ENCODE results near the gene MARCHF9.

The MARCHF9 gene

DNA sequence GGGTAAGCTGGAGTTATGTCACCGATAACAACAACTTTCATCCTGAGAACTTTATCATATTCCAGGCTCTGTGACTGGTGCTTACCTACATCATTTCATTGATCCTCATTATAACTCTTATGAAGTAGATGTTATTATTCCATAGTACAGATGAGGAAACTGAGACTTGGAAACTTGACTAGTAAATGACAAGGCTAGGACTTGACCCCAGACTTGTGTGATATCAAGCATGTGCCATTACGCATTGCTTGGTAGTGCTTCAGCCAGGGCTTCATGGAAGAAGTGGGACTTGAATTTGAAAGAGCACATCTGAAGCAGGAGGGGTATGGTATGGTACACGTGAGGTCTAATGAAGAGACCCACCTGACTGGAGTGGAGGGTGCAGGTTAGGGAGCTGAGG lies 51.8 kb downstream of the MARCHF9 start:
- no peak for DNase-seq

DNA sequence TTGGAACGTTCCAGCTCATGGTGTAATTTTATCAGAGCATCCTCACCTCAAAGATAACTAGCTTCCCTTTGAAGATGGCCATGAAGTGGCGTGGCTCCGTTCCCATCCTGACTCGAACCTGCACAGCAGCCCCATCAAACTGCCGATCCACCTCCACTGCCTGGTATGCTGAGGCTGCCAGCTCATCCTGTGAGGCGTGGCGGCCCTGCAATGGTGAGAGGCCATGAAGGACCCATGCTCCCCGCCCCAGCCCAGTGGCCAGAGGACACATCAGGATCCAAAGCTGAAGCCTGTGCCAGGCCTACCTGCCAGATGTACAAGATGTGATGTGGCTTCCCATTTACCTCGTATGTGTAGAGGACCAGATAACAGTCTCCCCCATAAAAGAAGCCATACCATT lies 52.4 kb downstream of the MARCHF9 start:
- no peak for DNase-seq

DNA sequence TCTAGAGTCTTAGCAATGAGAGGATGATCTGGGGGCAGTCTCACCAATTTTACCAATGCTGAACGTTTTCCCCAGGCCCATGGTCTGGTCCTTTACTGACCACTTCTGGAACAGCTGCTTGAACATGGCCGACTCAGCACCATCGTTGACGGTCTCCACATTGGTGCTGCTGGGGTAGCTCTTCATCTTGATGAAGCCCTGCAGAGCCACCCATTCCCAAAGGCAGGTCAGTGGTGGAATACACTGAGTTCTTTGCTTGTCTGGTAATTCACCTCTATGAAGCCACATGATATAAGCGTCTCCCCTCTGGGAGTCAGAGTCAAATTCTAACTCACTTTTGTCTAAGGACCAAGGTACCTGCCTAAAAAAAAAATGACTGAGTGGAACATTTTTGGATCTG lies 53.4 kb downstream of the MARCHF9 start:
- no peak for DNase-seq

DNA sequence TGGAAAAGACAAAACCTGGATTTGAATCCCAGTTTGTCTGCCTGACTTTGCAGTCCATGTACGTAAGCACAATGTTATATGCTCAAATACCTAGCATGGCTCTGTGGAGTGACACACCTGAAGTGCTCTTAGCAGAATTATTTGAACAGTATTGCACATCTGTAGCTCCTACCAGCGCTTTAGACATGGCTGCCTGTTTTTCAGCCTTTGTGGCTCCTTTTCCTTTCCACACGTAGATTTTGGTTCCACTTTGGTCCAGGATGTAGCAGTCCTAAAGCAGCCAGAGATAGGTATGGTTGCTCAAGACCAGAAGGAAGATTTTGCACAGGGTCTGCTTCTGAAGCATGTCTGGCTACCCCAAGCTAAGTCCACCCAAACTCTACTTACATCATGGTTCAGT lies 54.5 kb downstream of the MARCHF9 start:
- no peak for DNase-seq
